H1 (cell line): ENCODE measurements around the gene DYRK1A. TPM values are rescaled to one million over a fixed set of nuclear protein-coding genes. Genes with fewer than 3 reads are reported as not detected.

Source experiments
- ATF2 ChIP-seq: IDR thresholded peaks from 2 replicates; pipeline ENCODE4 v1.6.1; 2012; ENCODE audit warnings: low read length, inconsistent platforms
- CHD7 ChIP-seq: fragments of 300-600 bp; sonication (generic); IDR thresholded peaks from 2 replicates; pipeline ENCODE4 v1.7.1; 2012; ENCODE audit warnings: low read length, moderate library complexity, mild to moderate bottlenecking, inconsistent platforms; ENCODE audit not compliant: insufficient replicate concordance
- EP300 ChIP-seq, 2 experiments: IDR thresholded peaks; 1 replicate in 1 of 2; 2 replicates in 1 of 2; pipeline ENCODE4 v1.6.1; 2011 to 2012; ENCODE audit warnings: low read depth in 2 of 2, low read length in 2 of 2, mild to moderate bottlenecking in 2 of 2, borderline replicate concordance in 1 of 2, inconsistent platforms in 1 of 2, moderate library complexity in 1 of 2
- POU5F1 ChIP-seq: IDR thresholded peaks from 2 replicates; pipeline ENCODE4 v1.6.1; 2011; ENCODE audit warnings: low read depth, mild to moderate bottlenecking, low read length, moderate library complexity
- SP4 ChIP-seq: IDR thresholded peaks from 2 replicates; pipeline ENCODE4 v1.6.1; 2012; ENCODE audit warnings: low read length, inconsistent platforms
- TAF1 ChIP-seq: IDR thresholded peaks from 2 replicates; pipeline ENCODE4 v1.6.1; 2011; ENCODE audit warnings: mild to moderate bottlenecking, low read depth, low read length
- polyA plus RNA-seq, 7 experiments: library from polyadenylated mRNA; depleted of rRNA in 3 of 7; stranded (reverse) in 5 of 7; unstranded in 2 of 7; fragments of >200 nt in 5 of 7; fragments of 200-250 nt in 2 of 7; gene quantifications; 1 replicate in 5 of 7; 2 replicates in 1 of 7; 4 replicates in 1 of 7; pipeline versions ENCODE4 v1.2.1 to v1.2.3, GENCODE V29; 2011 to 2013; ENCODE audit warnings: missing spikeins in 2 of 7, mixed read lengths in 2 of 7
- total RNA-seq: library from RNA; stranded (reverse); fragmentation: NEBNext Ultra II Directional; extraction: Animal tissue kit (Norgen Biotek cat#: 25700); gene quantifications from 2 replicates; pipeline ENCODE4 v1.2.1, GENCODE V29; 2021

Gene DYRK1A
- total and polyA plus RNA-seq, 2 of the 8 experiments (the other 6 are each of a cell fraction or from before 2014, with no cell fraction given): 61.1 to 62.2 TPM

- TF ChIP-seq ATF2: no peak
- no peak for TF ChIP-seq EP300 (IDR thresholded peaks at IDR 0.05; ENCODE audit: borderline replicate concordance in 1 of 2, low read depth in 2 of 2, low read length in 2 of 2)
- TF ChIP-seq POU5F1: no peak
- TF ChIP-seq TAF1: no peak
- no peak for TF ChIP-seq CHD7
- no peak for TF ChIP-seq SP4
Observed at GRCh38 chr21:37393786-37394185, 27.2 kb downstream of the DYRK1A start (continued).
